ENCODE results near the gene RAPGEF6. TPM values are rescaled to one million over a fixed set of nuclear protein-coding genes. Genes with fewer than 3 reads are reported as not detected.
"Not testable (repeated sequence)": the region's sequence is repeated elsewhere in the genome, so short reads cannot be mapped to it uniquely, and the experiment has no call there.

RAPGEF6 gene
- total RNA-seq, 2 experiments from 2014 or later: 27.0 to 34.1 TPM

- intact Hi-C loops (cut with micrococcal nuclease): loop anchor here (5.0 kb wide), 1 partner anchor 44 kb away; no protein-coding TSS in a partner anchor
- Mint-ChIP-seq H3K36me3 (ENCODE audit: low read depth) (peaks cover 59% of the 10 kb centered on the region), H3K4me1 (ENCODE audit: low read depth) (peaks cover 24% of the 10 kb centered on the region), H3K27me3 (no peaks in the 10 kb centered on the region), H3K9me3 (no peaks in the 10 kb centered on the region), H3K27ac (peak overlapping the region; percentile 85), H3K4me3 (peak overlapping the region; percentile 19)
- peak; percentile 69 for ATAC-seq
- DNase-seq: no peak
- POLR2A ChIA-PET: interaction anchor here (0.9 to 1.3 kb wide), 2 partner anchors 17 to 44 kb away, joined by 3 read pairs; no protein-coding TSS in a partner anchor
- CTCF ChIA-PET: interaction anchor here (1.4 kb wide), 1 partner anchor 66 kb away, joined by 4 read pairs; no protein-coding TSS in a partner anchor
- TF ChIP-seq CTCF (IDR thresholded peaks at IDR 0.05): no peak
Observed at GRCh38 chr5:131488463-131488862, 146.6 kb downstream of the RAPGEF6 start.

DNA sequence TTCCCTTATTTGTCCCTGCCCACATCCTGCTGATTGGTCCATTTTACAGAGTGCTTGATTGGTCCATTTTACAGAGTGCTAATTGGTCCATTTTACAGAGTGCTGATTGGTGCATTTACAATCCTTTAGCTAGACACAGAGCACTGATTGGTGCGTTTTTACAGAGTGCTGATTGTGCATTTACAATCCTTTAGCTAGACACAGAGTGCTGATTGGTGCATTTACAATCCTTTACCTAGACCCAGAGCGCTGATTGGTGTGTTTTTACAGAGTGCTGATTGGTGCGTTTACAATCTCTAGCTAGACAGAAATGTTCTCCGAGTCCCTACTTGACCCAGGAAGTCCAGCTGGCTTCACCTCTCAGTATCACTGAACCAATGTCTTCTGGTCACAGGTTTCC is 147.7 kb downstream of the RAPGEF6 start:
- Mint-ChIP-seq H3K36me3 (ENCODE audit: low read depth) (peaks cover 63% of the 10 kb centered on the region), H3K27ac (peak overlapping the region; percentile 3), H3K4me1 (ENCODE audit: low read depth) (peaks cover 34% of the 10 kb centered on the region)
- H3K4me3 Mint-ChIP-seq, DNase-seq, H3K27me3 Mint-ChIP-seq, H3K9me3 Mint-ChIP-seq, ATAC-seq, CTCF ChIA-PET: not testable (repeated sequence)
- intact Hi-C loops (cut with micrococcal nuclease): loop anchor here (5.0 kb wide), 1 partner anchor 45 kb away; no protein-coding TSS in a partner anchor
- POLR2A ChIA-PET: interaction anchor here (0.8 kb wide), 1 partner anchor 12 kb away, joined by 3 read pairs; no protein-coding TSS in a partner anchor

DNA sequence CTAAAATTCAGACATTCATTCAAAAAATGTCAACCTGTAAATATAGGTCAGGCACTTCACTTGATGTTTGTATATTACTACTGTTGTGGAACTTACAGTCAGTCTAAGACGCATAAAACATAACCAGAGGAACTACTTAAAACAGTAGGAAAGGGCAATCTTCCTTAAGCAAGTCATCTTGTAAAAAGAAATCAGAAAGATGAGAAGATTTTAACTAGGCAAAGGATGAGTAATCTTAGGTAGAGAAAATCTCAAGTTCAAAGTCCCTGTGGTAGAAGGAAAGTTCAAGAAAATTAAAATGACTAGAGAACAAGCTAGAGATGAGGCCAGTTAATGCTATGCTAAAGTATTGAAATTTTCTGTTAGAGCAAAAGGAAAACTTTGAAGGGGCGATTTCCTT is 152.4 kb downstream of the RAPGEF6 start:
- ChIA-PET CTCF (no interaction called here), POLR2A (interaction anchor here (0.7 kb wide), 1 partner anchor 32 kb away, joined by 4 read pairs; no protein-coding TSS in a partner anchor)
- peaks cover 41% of the 10 kb centered on the region for H3K4me1 Mint-ChIP-seq (ENCODE audit: low read depth)
- peaks cover 63% of the 10 kb centered on the region for H3K36me3 Mint-ChIP-seq (ENCODE audit: low read depth)
- no peak overlapping the region for H3K4me3 Mint-ChIP-seq
- H3K27ac Mint-ChIP-seq: peak overlapping the region; percentile 11
- H3K9me3 Mint-ChIP-seq: no peaks in the 10 kb centered on the region
- no peak for DNase-seq
- TF ChIP-seq CTCF (IDR thresholded peaks at IDR 0.05): no peak
- intact Hi-C loops (cut with micrococcal nuclease): no loop called here
- ATAC-seq: peak; percentile 72
- H3K27me3 Mint-ChIP-seq: no peaks in the 10 kb centered on the region

GRCh38 chr5:131481569-131481968 is 153.5 kb downstream of the RAPGEF6 start:
- CTCF ChIA-PET: no interaction called here
- DNase-seq: no peak
- POLR2A ChIA-PET: no interaction called here
- TF ChIP-seq CTCF (IDR thresholded peaks at IDR 0.05): no peak
- ATAC-seq: peak; percentile 64
- peaks cover 56% of the 10 kb centered on the region for H3K36me3 Mint-ChIP-seq (ENCODE audit: low read depth)
- no peaks in the 10 kb centered on the region for H3K9me3 Mint-ChIP-seq
- H3K4me3 Mint-ChIP-seq: no peak overlapping the region
- no peaks in the 10 kb centered on the region for H3K27me3 Mint-ChIP-seq
- H3K4me1 Mint-ChIP-seq (ENCODE audit: low read depth): peaks cover 45% of the 10 kb centered on the region
- intact Hi-C loops (cut with micrococcal nuclease): no loop called here
- H3K27ac Mint-ChIP-seq: peak overlapping the region; percentile 47

- no peak overlapping the region for H3K4me3 Mint-ChIP-seq
- POLR2A ChIA-PET: no interaction called here
- no peak for TF ChIP-seq CTCF (IDR thresholded peaks at IDR 0.05)
- CTCF ChIA-PET: interaction anchor here (1.2 kb wide), 1 partner anchor 35 kb away, joined by 4 read pairs; no protein-coding TSS in a partner anchor
- H3K4me1 Mint-ChIP-seq (ENCODE audit: low read depth): peaks cover 39% of the 10 kb centered on the region
- H3K36me3 Mint-ChIP-seq (ENCODE audit: low read depth): peaks cover 45% of the 10 kb centered on the region
- DNase-seq (no peak), ATAC-seq (no peak)
- no peak overlapping the region for H3K27ac Mint-ChIP-seq
- no peaks in the 10 kb centered on the region for H3K9me3 Mint-ChIP-seq
- intact Hi-C loops (cut with micrococcal nuclease): no loop called here
- no peaks in the 10 kb centered on the region for H3K27me3 Mint-ChIP-seq
Observed at GRCh38 chr5:131475541-131475941, 159.5 kb downstream of the RAPGEF6 start.

Data from activated CD8-positive, alpha-beta T cell treated with anti-CD3 and anti-CD28 coated beads for 36 hours (primary cell).